HepG2 (cell line): ENCODE results near the gene DAG1. TPM values are rescaled to one million over a fixed set of nuclear protein-coding genes. Genes with fewer than 3 reads are reported as not detected.
A peak's percentile ranks its signal among the peaks of the same experiment; 100 is the strongest.

ENCODE experiments used
- AKNA ChIP-seq: sonication (generic); formaldehyde crosslinking; IDR thresholded peaks from 2 replicates; pipeline ENCODE4 v1.4.0; 2020; ENCODE audit warnings: missing genetic modification reagents, borderline replicate concordance
- CSRNP2 ChIP-seq: sonication (generic); formaldehyde crosslinking; conservative IDR thresholded peaks from 2 replicates; pipeline ENCODE4 v1.8.0; 2022; ENCODE audit warnings: low read depth, missing genetic modification reagents
- EED ChIP-seq: sonication (generic); formaldehyde crosslinking; IDR thresholded peaks from 2 replicates; pipeline ENCODE4 v1.5.0; 2020; ENCODE audit warnings: mild to moderate bottlenecking, missing genetic modification reagents
- HMGA1 ChIP-seq: sonication (generic); formaldehyde crosslinking; conservative IDR thresholded peaks from 2 replicates; pipeline ENCODE4 v1.4.0; 2020; ENCODE audit warnings: missing genetic modification reagents
- JUN ChIP-seq: sonication (generic); formaldehyde crosslinking; IDR thresholded peaks from 2 replicates; pipeline ENCODE4 v1.4.0; 2020; ENCODE audit warnings: mild to moderate bottlenecking, missing genetic modification reagents
- KDM4B ChIP-seq: sonication (generic); formaldehyde crosslinking; IDR thresholded peaks from 2 replicates; pipeline ENCODE4 v1.4.0; 2020; ENCODE audit warnings: missing genetic modification reagents
- LBX2 ChIP-seq: sonication (generic); formaldehyde crosslinking; IDR thresholded peaks from 2 replicates; pipeline ENCODE4 v1.5.0; 2020; ENCODE audit warnings: missing genetic modification reagents, mild to moderate bottlenecking, borderline replicate concordance
- MXD1 ChIP-seq: sonication (generic); formaldehyde crosslinking; IDR thresholded peaks from 2 replicates; pipeline ENCODE4 v1.4.0; 2020; ENCODE audit warnings: mild to moderate bottlenecking, missing genetic modification reagents
- NR3C1 ChIP-seq: sonication (generic); formaldehyde crosslinking; IDR thresholded peaks from 2 replicates; pipeline ENCODE4 v1.4.0; 2020; ENCODE audit warnings: missing genetic modification reagents
- RFX1 ChIP-seq: fragments of 450-650 bp; IDR thresholded peaks from 2 replicates; pipeline ENCODE4 v1.6.1; 2017
- ZBTB39 ChIP-seq: sonication (generic); formaldehyde crosslinking; IDR thresholded peaks from 2 replicates; pipeline ENCODE4 v1.5.0; 2020; ENCODE audit warnings: missing genetic modification reagents
- ZGPAT ChIP-seq: IDR thresholded peaks from 2 replicates; pipeline ENCODE4 v1.6.1; 2016; ENCODE audit warnings: mild to moderate bottlenecking
- ZNF432 ChIP-seq: sonication (generic); formaldehyde crosslinking; IDR thresholded peaks from 2 replicates; pipeline ENCODE4 v1.5.0; 2020; ENCODE audit warnings: missing genetic modification reagents, mild to moderate bottlenecking, borderline replicate concordance
- ZNF513 ChIP-seq: sonication (generic); formaldehyde crosslinking; conservative IDR thresholded peaks from 2 replicates; pipeline ENCODE4 v1.5.0; 2020; ENCODE audit warnings: missing genetic modification reagents
- ZNF674 ChIP-seq: sonication (generic); formaldehyde crosslinking; IDR thresholded peaks from 2 replicates; pipeline ENCODE4 v1.5.0; 2020; ENCODE audit warnings: low read depth, mild to moderate bottlenecking, missing genetic modification reagents
- polyA plus RNA-seq, 8 experiments: library from polyadenylated mRNA; depleted of rRNA in 3 of 8; stranded (reverse) in 7 of 8; unstranded in 1 of 8; fragments of >200 nt; fragmentation: Illumina TruSeq in 4 of 8; extraction: Trizol in 4 of 8; gene quantifications; 2 replicates each; pipeline versions ENCODE4 v1.2.1 to v1.2.3, GENCODE V29; 2011 to 2016; ENCODE audit warnings: low read depth in 4 of 8, missing spikeins in 1 of 8, mixed read lengths in 1 of 8; ENCODE audit not compliant: insufficient read depth in 1 of 8
- total RNA-seq, 5 experiments: library from RNA; depleted of rRNA; stranded (reverse); fragments of >200 nt; fragmentation: Illumina TruSeq; extraction: Trizol; gene quantifications; 2 replicates each; pipeline ENCODE4 v1.2.3, GENCODE V29; 2016; ENCODE audit warnings: low read depth in 1 of 5

The DAG1 gene
- total and polyA plus RNA-seq, 2 of the 13 experiments (the other 11 are each of a cell fraction or from before 2014, with no cell fraction given), result 47.3 to 50.4 TPM

- TF ChIP-seq AKNA (no peak), ZNF513 (no peak), KDM4B (no peak), MXD1 (CRISPR knock-in tag) (0 out of 2 replicates have a peak, but pooled peaks have one; percentile 51), ZNF432 (CRISPR knock-in tag) (no peak), ZGPAT (CRISPR knock-in tag) (no peak; the same call in 1 of the 2 replicates), NR3C1 (0 out of 2 replicates have a peak, but pooled peaks have one; percentile 45), RFX1 (peak; percentile 82), ZBTB39 (CRISPR knock-in tag) (peak; percentile 79; the same call in 1 of the 2 replicates), ZNF674 (CRISPR knock-in tag) (peak; percentile 96), CSRNP2 (CRISPR knock-in tag) (no peak), LBX2 (CRISPR knock-in tag) (peak; percentile 25; the same call in 1 of the 2 replicates), JUN (no peak), HMGA1 (no peak), EED (CRISPR knock-in tag) (peak; percentile 74)
These were observed at the start of gene DAG1 (continued) for GRCh38 chr3:49469936-49470713.
